ENCODE data around the gene TANC1.
A peak's percentile ranks its signal among the peaks of the same experiment; 100 is the strongest.

TANC1 gene

GRCh38 chr2:159053161-159054031 lies 85.0 kb downstream of the TANC1 start:
- DNase-seq (ENCODE audit: low read depth): peak; percentile 98
- no peak overlapping the region for H3K4me3 ChIP-seq (replicated peaks; ENCODE audit: low read depth, low read length)
- no peak for TF ChIP-seq CTCF (IDR thresholded peaks at IDR 0.05; ENCODE audit: low read length, missing control alignments)

DNA sequence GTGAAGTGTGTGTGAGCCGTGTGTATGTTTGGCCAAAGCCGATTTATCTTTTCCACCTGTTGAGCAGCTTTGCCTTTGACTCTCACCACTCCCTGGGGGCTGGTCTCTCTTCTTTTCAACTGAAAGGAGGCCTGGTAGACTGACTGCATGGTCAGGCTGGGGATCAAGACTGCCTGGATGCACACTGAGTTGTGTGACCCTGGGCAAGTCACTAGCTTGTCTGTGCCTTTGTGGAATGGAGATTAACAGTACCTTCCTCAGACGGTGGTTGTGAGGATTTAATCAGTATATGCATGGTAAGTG lies 85.5 kb downstream of the TANC1 start:
- DNase-seq (ENCODE audit: low read depth): no peak
- TF ChIP-seq CTCF (IDR thresholded peaks at IDR 0.05; ENCODE audit: low read length, missing control alignments): no peak
- H3K4me3 ChIP-seq (replicated peaks; ENCODE audit: low read depth, low read length): no peak overlapping the region

- no peak for TF ChIP-seq CTCF (IDR thresholded peaks at IDR 0.05; ENCODE audit: low read length, missing control alignments)
- no peak overlapping the region for H3K4me3 ChIP-seq (replicated peaks; ENCODE audit: low read depth, low read length)
- no peak for DNase-seq (ENCODE audit: low read depth)
Observed at GRCh38 chr2:159054985-159055384, 86.5 kb downstream of the TANC1 start.

DNA sequence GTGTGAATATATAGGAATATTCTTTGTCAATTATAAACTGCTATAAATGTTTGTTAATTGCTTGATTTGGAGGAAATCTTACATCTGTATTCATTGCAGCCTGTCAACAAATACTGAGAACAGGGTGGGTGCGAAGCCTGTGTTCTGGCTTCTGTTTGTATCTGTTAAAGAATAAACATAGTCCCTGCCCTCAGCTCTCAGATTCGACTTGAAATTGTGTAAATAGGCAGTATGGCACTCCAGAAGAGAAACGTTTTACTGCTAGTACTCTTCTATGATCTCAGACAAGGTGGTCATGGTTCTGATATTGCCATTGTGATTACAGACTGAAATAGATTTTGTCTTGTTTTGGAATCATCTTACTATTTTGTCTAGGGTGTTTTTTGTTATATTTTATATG lies 92.1 kb downstream of the TANC1 start:
- no peak for TF ChIP-seq CTCF (IDR thresholded peaks at IDR 0.05; ENCODE audit: low read length, missing control alignments)
- no peak overlapping the region for H3K4me3 ChIP-seq (replicated peaks; ENCODE audit: low read depth, low read length)
- no peak for DNase-seq (ENCODE audit: low read depth)

- TF ChIP-seq CTCF (IDR thresholded peaks at IDR 0.05; ENCODE audit: low read length, missing control alignments): no peak
- no peak for DNase-seq (ENCODE audit: low read depth)
- no peak overlapping the region for H3K4me3 ChIP-seq (replicated peaks; ENCODE audit: low read depth, low read length)
Observed at GRCh38 chr2:159063677-159064076, 95.2 kb downstream of the TANC1 start.

GRCh38 chr2:159064446-159065301 lies 96.2 kb downstream of the TANC1 start:
- no peak for TF ChIP-seq CTCF (IDR thresholded peaks at IDR 0.05; ENCODE audit: low read length, missing control alignments)
- peak; percentile 60 for DNase-seq (ENCODE audit: low read depth)
- no peak overlapping the region for H3K4me3 ChIP-seq (replicated peaks; ENCODE audit: low read depth, low read length)
